HepG2 (cell line): Measurements from ENCODE around the gene YIF1A. TPM values are rescaled to one million over a fixed set of nuclear protein-coding genes. Genes with fewer than 3 reads are reported as not detected.

Source experiments
- CREM ChIP-seq, 2 experiments: sonication (generic) in 1 of 2; formaldehyde crosslinking in 1 of 2; IDR thresholded peaks; 2 replicates each; pipeline versions ENCODE4 v1.4.0 to v1.6.1; 2016 to 2020; ENCODE audit warnings: antibody characterized with exemption in 1 of 2, mild to moderate bottlenecking in 1 of 2, missing genetic modification reagents in 1 of 2
- EHMT2 ChIP-seq: fragments of 200-600 bp; sonication (generic); IDR thresholded peaks from 2 replicates; pipeline ENCODE4 v1.7.0; 2017; ENCODE audit warnings: antibody characterized with exemption, low read depth, low read length, borderline replicate concordance
- ELF1 ChIP-seq: sonication (generic); formaldehyde crosslinking; IDR thresholded peaks from 2 replicates; pipeline ENCODE4 v1.4.0; 2020; ENCODE audit warnings: missing genetic modification reagents
- GABPA ChIP-seq, 2 experiments: IDR thresholded peaks; 2 replicates each; pipeline ENCODE4 v1.6.1; 2011 to 2016; ENCODE audit warnings: low read depth in 2 of 2, low read length in 1 of 2, missing biosample characterization in 1 of 2, missing genetic modification characterization in 1 of 2
- HMG20A ChIP-seq: IDR thresholded peaks from 2 replicates; pipeline ENCODE4 v1.6.1; 2016; ENCODE audit warnings: borderline replicate concordance
- KDM1A ChIP-seq: IDR thresholded peaks from 2 replicates; pipeline ENCODE4 v1.6.1; 2016; ENCODE audit warnings: missing compliant biosample characterization
- MEF2D ChIP-seq: sonication (generic); formaldehyde crosslinking; IDR thresholded peaks from 2 replicates; pipeline ENCODE4 v1.5.1; 2020; ENCODE audit warnings: mild to moderate bottlenecking, missing genetic modification reagents
- NFE2L2 ChIP-seq: fragments of 150-350 bp; IDR thresholded peaks from 2 replicates; pipeline ENCODE4 v1.6.1; 2014; ENCODE audit warnings: low read length
- POLR2AphosphoS2 ChIP-seq: IDR thresholded peaks from 2 replicates; pipeline ENCODE4 v1.6.1; 2011; ENCODE audit warnings: low read depth, low read length, improper control_type of control experiment
- POLR2G ChIP-seq: fragments of 200-400 bp; formaldehyde crosslinking; IDR thresholded peaks from 2 replicates; pipeline ENCODE4 v1.6.1; 2018; ENCODE audit warnings: mild to moderate bottlenecking, low read depth, low read length, moderate library complexity
- SIN3B ChIP-seq: fragments of 150-350 bp; IDR thresholded peaks from 2 replicates; pipeline ENCODE4 v1.6.1; 2014; ENCODE audit warnings: low read length
- THAP11 ChIP-seq: IDR thresholded peaks from 2 replicates; pipeline ENCODE4 v1.6.1; 2016; ENCODE audit warnings: missing biosample characterization, missing genetic modification reagents
- THYN1 ChIP-seq: sonication (generic); formaldehyde crosslinking; IDR thresholded peaks from 2 replicates; pipeline ENCODE4 v1.8.1; 2023; ENCODE audit warnings: low read depth, mild to moderate bottlenecking, moderate library complexity, missing genetic modification reagents, borderline replicate concordance
- U2AF2 ChIP-seq: fragments of 200-400 bp; formaldehyde crosslinking; IDR thresholded peaks from 2 replicates; pipeline ENCODE4 v1.6.1; 2017; ENCODE audit warnings: low read depth, mild to moderate bottlenecking, low read length
- ZFX ChIP-seq: sonication (generic); formaldehyde crosslinking; IDR thresholded peaks from 2 replicates; pipeline ENCODE4 v1.4.0; 2020; ENCODE audit warnings: mild to moderate bottlenecking, low read depth, missing genetic modification reagents, moderate library complexity
- ZNF607 ChIP-seq: sonication (generic); formaldehyde crosslinking; IDR thresholded peaks from 2 replicates; pipeline ENCODE4 v1.5.1; 2020; ENCODE audit warnings: missing genetic modification reagents, mild to moderate bottlenecking, borderline replicate concordance
- ZSCAN25 ChIP-seq: sonication (generic); formaldehyde crosslinking; IDR thresholded peaks from 2 replicates; pipeline ENCODE4 v1.8.0; 2022; ENCODE audit warnings: mild to moderate bottlenecking, missing genetic modification reagents
- polyA plus RNA-seq, 8 experiments: library from polyadenylated mRNA; depleted of rRNA in 3 of 8; stranded (reverse) in 7 of 8; unstranded in 1 of 8; fragments of >200 nt; fragmentation: Illumina TruSeq in 4 of 8; extraction: Trizol in 4 of 8; gene quantifications; 2 replicates each; pipeline versions ENCODE4 v1.2.1 to v1.2.3, GENCODE V29; 2011 to 2016; ENCODE audit warnings: low read depth in 4 of 8, missing spikeins in 1 of 8, mixed read lengths in 1 of 8; ENCODE audit not compliant: insufficient read depth in 1 of 8
- total RNA-seq, 5 experiments: library from RNA; depleted of rRNA; stranded (reverse); fragments of >200 nt; fragmentation: Illumina TruSeq; extraction: Trizol; gene quantifications; 2 replicates each; pipeline ENCODE4 v1.2.3, GENCODE V29; 2016; ENCODE audit warnings: low read depth in 1 of 5
- TF ChIP-seq, protein P1 (sequence below): sonication (generic); formaldehyde crosslinking; IDR thresholded peaks from 2 replicates; pipeline ENCODE4 v1.5.1; 2020; ENCODE audit warnings: mild to moderate bottlenecking, missing genetic modification reagents, borderline replicate concordance
- TF ChIP-seq, protein P2 (sequence below): sonication (generic); formaldehyde crosslinking; IDR thresholded peaks from 2 replicates; pipeline ENCODE4 v1.4.0; 2020; ENCODE audit warnings: missing genetic modification reagents
- TF ChIP-seq, protein P3 (sequence below): sonication (generic); formaldehyde crosslinking; IDR thresholded peaks from 2 replicates; pipeline ENCODE4 v1.4.0; 2020; ENCODE audit warnings: missing genetic modification reagents

Gene YIF1A
- total and polyA plus RNA-seq, 2 of the 13 experiments (the other 11 are each of a cell fraction or from before 2014, with no cell fraction given), result 133 to 145 TPM

DNA sequence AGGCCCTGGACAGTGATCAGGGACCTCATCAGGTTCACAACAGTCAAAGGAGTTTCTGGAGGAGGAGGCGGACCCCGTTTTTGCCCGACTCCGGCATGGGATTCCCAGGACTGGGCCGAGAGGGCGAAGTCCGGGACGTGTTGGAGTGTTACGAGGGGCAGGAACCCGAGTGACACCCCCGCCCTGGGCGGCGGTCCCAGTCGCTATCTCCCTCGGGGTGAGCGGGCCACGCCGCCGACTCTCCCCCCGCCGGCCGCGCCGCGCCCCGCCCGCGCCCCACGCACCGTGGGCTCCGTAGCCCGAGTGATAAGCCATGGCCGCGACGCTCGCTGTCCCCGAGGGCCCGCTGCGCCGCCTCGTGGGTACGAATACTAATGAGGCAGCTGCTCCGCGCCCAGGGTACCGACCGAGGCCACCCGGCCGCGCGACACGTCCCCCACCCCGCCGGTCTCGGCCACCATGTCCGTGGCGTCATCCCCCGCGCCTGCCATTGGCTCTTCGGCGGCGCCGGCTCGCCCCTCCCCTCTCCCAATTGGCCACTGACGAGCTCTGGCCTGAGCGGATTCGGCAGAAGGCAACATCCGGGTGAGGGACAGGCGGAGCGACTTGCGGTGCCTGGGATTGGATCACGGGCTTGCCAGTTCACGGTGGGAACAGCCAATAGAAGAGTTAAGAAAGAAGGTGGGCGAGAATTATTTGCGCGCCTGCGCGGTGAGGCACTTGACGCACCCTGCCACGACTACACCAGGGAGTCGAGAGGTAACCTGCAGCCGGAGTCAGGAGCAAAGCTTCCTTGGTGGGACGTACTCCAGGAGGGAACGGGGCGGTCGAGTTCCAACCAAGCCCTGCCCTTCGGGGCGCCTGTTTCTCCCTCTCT lies at the start of gene YIF1A (continued):
- TF ChIP-seq, protein P1, sequence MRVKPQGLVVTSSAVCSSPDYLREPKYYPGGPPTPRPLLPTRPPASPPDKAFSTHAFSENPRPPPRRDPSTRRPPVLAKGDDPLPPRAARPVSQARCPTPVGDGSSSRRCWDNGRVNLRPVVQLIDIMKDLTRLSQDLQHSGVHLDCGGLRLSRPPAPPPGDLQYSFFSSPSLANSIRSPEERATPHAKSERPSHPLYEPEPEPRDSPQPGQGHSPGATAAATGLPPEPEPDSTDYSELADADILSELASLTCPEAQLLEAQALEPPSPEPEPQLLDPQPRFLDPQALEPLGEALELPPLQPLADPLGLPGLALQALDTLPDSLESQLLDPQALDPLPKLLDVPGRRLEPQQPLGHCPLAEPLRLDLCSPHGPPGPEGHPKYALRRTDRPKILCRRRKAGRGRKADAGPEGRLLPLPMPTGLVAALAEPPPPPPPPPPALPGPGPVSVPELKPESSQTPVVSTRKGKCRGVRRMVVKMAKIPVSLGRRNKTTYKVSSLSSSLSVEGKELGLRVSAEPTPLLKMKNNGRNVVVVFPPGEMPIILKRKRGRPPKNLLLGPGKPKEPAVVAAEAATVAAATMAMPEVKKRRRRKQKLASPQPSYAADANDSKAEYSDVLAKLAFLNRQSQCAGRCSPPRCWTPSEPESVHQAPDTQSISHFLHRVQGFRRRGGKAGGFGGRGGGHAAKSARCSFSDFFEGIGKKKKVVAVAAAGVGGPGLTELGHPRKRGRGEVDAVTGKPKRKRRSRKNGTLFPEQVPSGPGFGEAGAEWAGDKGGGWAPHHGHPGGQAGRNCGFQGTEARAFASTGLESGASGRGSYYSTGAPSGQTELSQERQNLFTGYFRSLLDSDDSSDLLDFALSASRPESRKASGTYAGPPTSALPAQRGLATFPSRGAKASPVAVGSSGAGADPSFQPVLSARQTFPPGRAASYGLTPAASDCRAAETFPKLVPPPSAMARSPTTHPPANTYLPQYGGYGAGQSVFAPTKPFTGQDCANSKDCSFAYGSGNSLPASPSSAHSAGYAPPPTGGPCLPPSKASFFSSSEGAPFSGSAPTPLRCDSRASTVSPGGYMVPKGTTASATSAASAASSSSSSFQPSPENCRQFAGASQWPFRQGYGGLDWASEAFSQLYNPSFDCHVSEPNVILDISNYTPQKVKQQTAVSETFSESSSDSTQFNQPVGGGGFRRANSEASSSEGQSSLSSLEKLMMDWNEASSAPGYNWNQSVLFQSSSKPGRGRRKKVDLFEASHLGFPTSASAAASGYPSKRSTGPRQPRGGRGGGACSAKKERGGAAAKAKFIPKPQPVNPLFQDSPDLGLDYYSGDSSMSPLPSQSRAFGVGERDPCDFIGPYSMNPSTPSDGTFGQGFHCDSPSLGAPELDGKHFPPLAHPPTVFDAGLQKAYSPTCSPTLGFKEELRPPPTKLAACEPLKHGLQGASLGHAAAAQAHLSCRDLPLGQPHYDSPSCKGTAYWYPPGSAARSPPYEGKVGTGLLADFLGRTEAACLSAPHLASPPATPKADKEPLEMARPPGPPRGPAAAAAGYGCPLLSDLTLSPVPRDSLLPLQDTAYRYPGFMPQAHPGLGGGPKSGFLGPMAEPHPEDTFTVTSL (CRISPR knock-in tag), result no peak
- 0 out of 2 replicates have a peak, but pooled peaks have one; percentile 70 for TF ChIP-seq THYN1 (CRISPR knock-in tag)
- no peak for TF ChIP-seq NFE2L2
- peak; percentile 80 for TF ChIP-seq CREM (IDR thresholded peaks at IDR 0.05)
- TF ChIP-seq CREM (CRISPR knock-in tag; IDR thresholded peaks at IDR 0.05), result no peak
- peak; percentile 88 for TF ChIP-seq ELF1
- TF ChIP-seq HMG20A (CRISPR knock-in tag), result no peak
- TF ChIP-seq ZFX (CRISPR knock-in tag), result peak; percentile 87
- TF ChIP-seq, protein P2, sequence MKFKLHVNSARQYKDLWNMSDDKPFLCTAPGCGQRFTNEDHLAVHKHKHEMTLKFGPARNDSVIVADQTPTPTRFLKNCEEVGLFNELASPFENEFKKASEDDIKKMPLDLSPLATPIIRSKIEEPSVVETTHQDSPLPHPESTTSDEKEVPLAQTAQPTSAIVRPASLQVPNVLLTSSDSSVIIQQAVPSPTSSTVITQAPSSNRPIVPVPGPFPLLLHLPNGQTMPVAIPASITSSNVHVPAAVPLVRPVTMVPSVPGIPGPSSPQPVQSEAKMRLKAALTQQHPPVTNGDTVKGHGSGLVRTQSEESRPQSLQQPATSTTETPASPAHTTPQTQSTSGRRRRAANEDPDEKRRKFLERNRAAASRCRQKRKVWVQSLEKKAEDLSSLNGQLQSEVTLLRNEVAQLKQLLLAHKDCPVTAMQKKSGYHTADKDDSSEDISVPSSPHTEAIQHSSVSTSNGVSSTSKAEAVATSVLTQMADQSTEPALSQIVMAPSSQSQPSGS (CRISPR knock-in tag), result peak; percentile 100
- TF ChIP-seq POLR2AphosphoS2, result 0 out of 2 replicates have a peak, but pooled peaks have one; percentile 49
- TF ChIP-seq GABPA (IDR thresholded peaks at IDR 0.05; ENCODE audit: low read depth, low read length), result no peak
- peak; percentile 90 for TF ChIP-seq GABPA (CRISPR knock-in tag; IDR thresholded peaks at IDR 0.05; ENCODE audit: low read depth)
- TF ChIP-seq KDM1A, result no peak
- no peak for TF ChIP-seq EHMT2
- no peak for TF ChIP-seq ZSCAN25 (CRISPR knock-in tag)
- TF ChIP-seq MEF2D (CRISPR knock-in tag), result 0 out of 2 replicates have a peak, but pooled peaks have one; percentile 68
- TF ChIP-seq, protein P3, sequence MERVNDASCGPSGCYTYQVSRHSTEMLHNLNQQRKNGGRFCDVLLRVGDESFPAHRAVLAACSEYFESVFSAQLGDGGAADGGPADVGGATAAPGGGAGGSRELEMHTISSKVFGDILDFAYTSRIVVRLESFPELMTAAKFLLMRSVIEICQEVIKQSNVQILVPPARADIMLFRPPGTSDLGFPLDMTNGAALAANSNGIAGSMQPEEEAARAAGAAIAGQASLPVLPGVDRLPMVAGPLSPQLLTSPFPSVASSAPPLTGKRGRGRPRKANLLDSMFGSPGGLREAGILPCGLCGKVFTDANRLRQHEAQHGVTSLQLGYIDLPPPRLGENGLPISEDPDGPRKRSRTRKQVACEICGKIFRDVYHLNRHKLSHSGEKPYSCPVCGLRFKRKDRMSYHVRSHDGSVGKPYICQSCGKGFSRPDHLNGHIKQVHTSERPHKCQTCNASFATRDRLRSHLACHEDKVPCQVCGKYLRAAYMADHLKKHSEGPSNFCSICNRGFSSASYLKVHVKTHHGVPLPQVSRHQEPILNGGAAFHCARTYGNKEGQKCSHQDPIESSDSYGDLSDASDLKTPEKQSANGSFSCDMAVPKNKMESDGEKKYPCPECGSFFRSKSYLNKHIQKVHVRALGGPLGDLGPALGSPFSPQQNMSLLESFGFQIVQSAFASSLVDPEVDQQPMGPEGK (CRISPR knock-in tag), result peak; percentile 72
- peak; percentile 89 for TF ChIP-seq THAP11 (CRISPR knock-in tag)
- no peak for TF ChIP-seq SIN3B
- TF ChIP-seq U2AF2, result no peak
- TF ChIP-seq ZNF607, result peak; percentile 17; the same call in 1 of the 2 replicates
- peak; percentile 93 for TF ChIP-seq POLR2G
